ENCODE measurements around the gene NFATC2.
"Not testable (repeated sequence)": the region's sequence is repeated elsewhere in the genome, so short reads cannot be mapped to it uniquely, and the experiment has no call there.

NFATC2 gene

GRCh38 chr20:51354191-51354768 lies 188.2 kb downstream of the NFATC2 start:
- H3K9me3 ChIP-seq (ENCODE audit: low read length): no peaks in the 10 kb centered on the region
- no peaks in the 10 kb centered on the region for H3K4me1 ChIP-seq (ENCODE audit: insufficient read depth, low read length)
- H3K27me3 ChIP-seq (ENCODE audit: control insufficient read depth in 1 of 2, insufficient read depth in 2 of 2, low read length in 2 of 2): no peaks in the 10 kb centered on the region
- no peaks in the 10 kb centered on the region for H3K36me3 ChIP-seq (ENCODE audit: insufficient read depth, low read length)
- H3K4me3 ChIP-seq (ENCODE audit: low read depth in 1 of 2, low read length in 2 of 2): no peak overlapping the region
- H3K27ac ChIP-seq (ENCODE audit: low read depth, low read length): no peak overlapping the region
- no peak overlapping the region for H3K9ac ChIP-seq (ENCODE audit: low read length)

- no peak overlapping the region for H3K27ac ChIP-seq (ENCODE audit: low read depth, low read length)
- no peaks in the 10 kb centered on the region for H3K27me3 ChIP-seq (ENCODE audit: control insufficient read depth in 1 of 2, insufficient read depth in 2 of 2, low read length in 2 of 2)
- H3K4me3 ChIP-seq (ENCODE audit: low read depth in 1 of 2, low read length in 2 of 2): no peak overlapping the region
- H3K9ac ChIP-seq (ENCODE audit: low read length): no peak overlapping the region
- no peaks in the 10 kb centered on the region for H3K4me1 ChIP-seq (ENCODE audit: insufficient read depth, low read length)
- H3K9me3 ChIP-seq (ENCODE audit: low read length): no peaks in the 10 kb centered on the region
- H3K36me3 ChIP-seq (ENCODE audit: insufficient read depth, low read length): no peaks in the 10 kb centered on the region
Observed at GRCh38 chr20:51353491-51353890, 189.0 kb downstream of the NFATC2 start.

GRCh38 chr20:51352791-51353190 lies 189.7 kb downstream of the NFATC2 start:
- Histone ChIP-seq H3K27me3 (ENCODE audit: control insufficient read depth in 1 of 2, insufficient read depth in 2 of 2, low read length in 2 of 2) (no peaks in the 10 kb centered on the region), H3K36me3 (ENCODE audit: insufficient read depth, low read length) (no peaks in the 10 kb centered on the region), H3K9me3 (ENCODE audit: low read length) (no peaks in the 10 kb centered on the region), H3K4me1 (ENCODE audit: insufficient read depth, low read length) (no peaks in the 10 kb centered on the region), H3K9ac (ENCODE audit: low read length) (no peak overlapping the region), H3K4me3 (ENCODE audit: low read depth in 1 of 2, low read length in 2 of 2) (no peak overlapping the region), H3K27ac (ENCODE audit: low read depth, low read length) (no peak overlapping the region)

DNA sequence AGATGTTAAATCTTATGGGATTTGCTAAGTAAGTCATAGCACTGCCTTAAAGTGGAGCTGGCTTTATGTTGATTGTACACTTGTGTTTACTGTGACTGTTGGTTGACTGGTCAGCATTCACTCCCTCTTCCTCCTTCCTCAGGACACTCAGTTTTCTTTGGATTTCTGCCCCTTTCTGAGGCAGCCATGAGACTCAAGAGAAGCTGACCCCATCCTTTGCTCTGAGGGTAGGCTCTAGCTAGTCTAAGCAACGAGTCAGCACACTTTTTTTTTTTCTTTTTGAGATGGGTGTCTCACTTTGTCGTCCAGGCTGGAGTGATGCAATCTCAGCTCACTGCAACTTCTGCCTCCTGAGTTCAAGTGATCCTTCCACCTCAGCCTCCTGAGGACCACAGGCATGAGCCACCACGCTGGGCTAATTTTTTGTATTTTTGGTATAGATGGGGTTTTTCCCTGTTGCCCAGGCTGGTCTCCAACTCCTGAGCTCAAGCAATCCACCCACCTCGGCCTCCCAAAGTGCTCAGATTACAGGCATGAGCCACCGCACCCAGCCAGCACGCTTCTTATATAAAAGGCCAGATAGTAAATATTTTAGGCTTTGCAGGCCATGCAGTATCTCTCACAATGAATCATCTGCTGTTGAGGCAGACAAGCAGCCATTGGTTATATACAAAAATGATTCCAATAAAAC lies 191.4 kb downstream of the NFATC2 start:
- Histone ChIP-seq H3K27me3 (ENCODE audit: control insufficient read depth in 1 of 2, insufficient read depth in 2 of 2, low read length in 2 of 2) (no peaks in the 10 kb centered on the region), H3K4me3 (ENCODE audit: low read depth in 1 of 2, low read length in 2 of 2) (no peak overlapping the region), H3K4me1 (ENCODE audit: insufficient read depth, low read length) (no peaks in the 10 kb centered on the region), H3K36me3 (ENCODE audit: insufficient read depth, low read length) (no peaks in the 10 kb centered on the region), H3K9me3 (ENCODE audit: low read length) (no peaks in the 10 kb centered on the region), H3K9ac (ENCODE audit: low read length) (no peak overlapping the region), H3K27ac (ENCODE audit: low read depth, low read length) (no peak overlapping the region)

DNA sequence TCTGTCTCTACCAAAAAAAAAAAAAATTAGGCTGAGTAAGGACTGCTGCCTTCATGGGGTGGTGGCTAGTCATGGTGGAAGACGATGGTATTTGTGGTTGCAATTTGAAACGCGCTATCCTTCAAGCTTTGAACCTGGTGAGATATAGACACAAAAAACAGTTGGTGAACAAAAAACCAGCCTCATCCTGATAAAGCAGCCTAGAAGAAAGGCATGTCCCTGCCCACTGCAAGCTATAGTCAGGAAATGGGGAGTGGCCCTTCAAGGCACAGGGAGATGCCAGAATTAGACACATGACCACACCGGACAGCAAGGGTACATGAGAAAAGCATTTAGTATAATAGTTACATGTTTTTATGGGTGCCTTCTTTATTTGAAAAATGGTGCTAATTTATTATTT lies 193.6 kb downstream of the NFATC2 start:
- no peaks in the 10 kb centered on the region for H3K9me3 ChIP-seq (ENCODE audit: low read length)
- H3K27me3 ChIP-seq (ENCODE audit: control insufficient read depth in 1 of 2, insufficient read depth in 2 of 2, low read length in 2 of 2): no peaks in the 10 kb centered on the region
- no peaks in the 10 kb centered on the region for H3K36me3 ChIP-seq (ENCODE audit: insufficient read depth, low read length)
- no peak overlapping the region for H3K27ac ChIP-seq (ENCODE audit: low read depth, low read length)
- H3K4me3 ChIP-seq (ENCODE audit: low read depth in 1 of 2, low read length in 2 of 2): no peak overlapping the region
- no peaks in the 10 kb centered on the region for H3K4me1 ChIP-seq (ENCODE audit: insufficient read depth, low read length)
- no peak overlapping the region for H3K9ac ChIP-seq (ENCODE audit: low read length)

DNA sequence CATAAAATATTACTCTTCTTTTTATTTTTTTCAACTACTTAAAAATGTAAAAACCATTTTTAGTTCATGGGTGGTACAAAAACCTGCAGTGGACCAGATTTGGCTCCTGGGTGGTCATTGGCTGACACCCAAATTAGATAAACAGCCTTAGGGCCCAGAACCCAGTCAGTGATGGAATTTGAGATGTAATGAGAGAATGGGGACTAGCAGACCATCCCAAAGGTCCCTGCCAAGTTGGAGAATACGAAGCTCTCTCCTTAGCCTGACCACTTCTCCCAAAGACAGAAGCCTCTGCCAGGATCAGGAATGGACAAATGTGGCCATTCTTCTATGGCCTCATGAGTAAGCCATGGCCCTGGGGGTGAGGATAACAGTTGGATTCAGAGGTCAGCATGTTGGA lies 194.7 kb downstream of the NFATC2 start:
- no peak overlapping the region for H3K27ac ChIP-seq (ENCODE audit: low read depth, low read length)
- H3K27me3 ChIP-seq (ENCODE audit: control insufficient read depth in 1 of 2, insufficient read depth in 2 of 2, low read length in 2 of 2): no peaks in the 10 kb centered on the region
- H3K4me1 ChIP-seq (ENCODE audit: insufficient read depth, low read length): no peaks in the 10 kb centered on the region
- H3K4me3 ChIP-seq (ENCODE audit: low read depth in 1 of 2, low read length in 2 of 2): no peak overlapping the region
- no peaks in the 10 kb centered on the region for H3K36me3 ChIP-seq (ENCODE audit: insufficient read depth, low read length)
- no peak overlapping the region for H3K9ac ChIP-seq (ENCODE audit: low read length)
- no peaks in the 10 kb centered on the region for H3K9me3 ChIP-seq (ENCODE audit: low read length)

DNA sequence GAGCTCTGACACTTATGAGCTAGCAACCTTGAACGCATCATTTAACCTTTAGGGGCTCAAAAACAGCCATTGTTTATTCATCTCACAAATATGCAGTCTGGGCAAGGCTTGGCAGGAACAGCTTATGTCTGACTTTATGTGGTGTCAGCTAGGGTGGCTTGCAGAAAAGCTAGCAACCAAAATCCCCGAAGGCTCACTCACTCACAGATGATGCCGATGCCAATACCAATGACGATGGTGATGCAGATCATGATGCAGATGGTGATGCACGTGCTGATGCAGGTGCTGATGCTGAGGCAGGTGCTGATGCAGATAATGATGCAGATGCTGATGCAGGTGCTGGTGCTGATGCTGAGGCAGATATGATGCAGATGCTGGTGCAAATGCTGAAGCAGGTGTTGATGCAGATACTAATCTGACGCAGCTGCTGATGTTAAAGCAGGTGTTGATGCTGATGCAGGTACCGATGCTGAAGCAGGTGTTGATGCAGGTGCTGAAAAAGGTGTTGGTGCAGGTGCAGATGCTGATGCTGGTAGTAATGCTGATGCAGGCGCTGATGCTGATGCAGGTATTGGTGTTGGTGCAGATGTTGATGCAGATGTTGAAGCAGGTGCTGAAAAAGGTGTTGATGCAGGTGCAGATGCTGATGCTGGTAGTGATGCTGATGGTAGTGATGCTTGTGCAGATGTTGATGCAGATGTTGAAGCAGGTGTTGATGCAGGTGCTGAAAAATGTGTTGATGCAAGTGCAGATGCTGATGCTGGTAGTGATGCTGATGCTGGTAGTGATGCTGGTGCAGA lies 195.6 kb downstream of the NFATC2 start:
- no peaks in the 10 kb centered on the region for H3K36me3 ChIP-seq (ENCODE audit: insufficient read depth, low read length)
- H3K4me1 ChIP-seq (ENCODE audit: insufficient read depth, low read length): no peaks in the 10 kb centered on the region
- H3K9me3 ChIP-seq (ENCODE audit: low read length): no peaks in the 10 kb centered on the region
- H3K4me3 ChIP-seq (ENCODE audit: low read depth in 1 of 2, low read length in 2 of 2): no peak overlapping the region
- no peaks in the 10 kb centered on the region for H3K27me3 ChIP-seq (ENCODE audit: control insufficient read depth in 1 of 2, insufficient read depth in 2 of 2, low read length in 2 of 2)
- no peak overlapping the region for H3K27ac ChIP-seq (ENCODE audit: low read depth, low read length)
- no peak overlapping the region for H3K9ac ChIP-seq (ENCODE audit: low read length)

DNA sequence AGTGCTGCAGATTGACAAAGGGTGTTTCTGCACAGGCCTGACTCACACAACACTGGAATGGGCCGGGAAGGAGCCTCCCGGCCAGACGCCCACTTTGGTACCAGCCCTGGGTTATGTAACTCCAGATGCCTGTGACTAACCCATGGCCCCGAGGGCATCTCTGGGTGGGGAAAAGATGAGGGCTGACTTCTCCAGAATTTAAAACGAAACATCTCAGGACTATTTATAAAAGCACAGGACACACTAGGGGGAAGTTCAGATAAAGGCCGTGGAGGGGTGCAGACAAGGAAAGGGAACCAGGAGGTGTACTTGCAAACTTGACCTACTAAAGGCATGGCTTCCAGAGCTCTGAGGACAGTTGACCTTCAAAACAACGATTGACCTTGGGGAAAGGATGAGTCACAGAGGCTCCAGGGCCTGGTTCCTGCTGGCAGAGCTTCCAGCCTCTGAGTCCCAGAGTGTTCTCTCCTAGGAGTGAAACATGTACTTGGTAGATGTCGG lies 196.9 kb downstream of the NFATC2 start:
- Histone ChIP-seq H3K4me1 (ENCODE audit: insufficient read depth, low read length) (no peaks in the 10 kb centered on the region), H3K27ac (ENCODE audit: low read depth, low read length) (no peak overlapping the region), H3K4me3 (ENCODE audit: low read depth in 1 of 2, low read length in 2 of 2) (no peak overlapping the region), H3K36me3 (ENCODE audit: insufficient read depth, low read length) (no peaks in the 10 kb centered on the region), H3K27me3 (ENCODE audit: control insufficient read depth in 1 of 2, insufficient read depth in 2 of 2, low read length in 2 of 2) (no peaks in the 10 kb centered on the region), H3K9me3 (ENCODE audit: low read length) (no peaks in the 10 kb centered on the region), H3K9ac (ENCODE audit: low read length) (no peak overlapping the region)

GRCh38 chr20:51343802-51344201 lies 198.7 kb downstream of the NFATC2 start:
- H3K27me3 ChIP-seq (ENCODE audit: control insufficient read depth in 1 of 2, insufficient read depth in 2 of 2, low read length in 2 of 2); H3K4me1 ChIP-seq (ENCODE audit: insufficient read depth, low read length); H3K9ac ChIP-seq (ENCODE audit: low read length); H3K9me3 ChIP-seq (ENCODE audit: low read length); H3K36me3 ChIP-seq (ENCODE audit: insufficient read depth, low read length); H3K27ac ChIP-seq (ENCODE audit: low read depth, low read length); H3K4me3 ChIP-seq (ENCODE audit: low read depth in 1 of 2, low read length in 2 of 2): not testable (repeated sequence)

GRCh38 chr20:51342510-51343236 lies 199.8 kb downstream of the NFATC2 start:
- Histone ChIP-seq H3K27me3 (ENCODE audit: control insufficient read depth in 1 of 2, insufficient read depth in 2 of 2, low read length in 2 of 2) (no peaks in the 10 kb centered on the region), H3K27ac (ENCODE audit: low read depth, low read length) (no peak overlapping the region), H3K9ac (ENCODE audit: low read length) (no peak overlapping the region), H3K9me3 (ENCODE audit: low read length) (no peaks in the 10 kb centered on the region), H3K36me3 (ENCODE audit: insufficient read depth, low read length) (no peaks in the 10 kb centered on the region), H3K4me1 (ENCODE audit: insufficient read depth, low read length) (no peaks in the 10 kb centered on the region), H3K4me3 (ENCODE audit: low read depth in 1 of 2, low read length in 2 of 2) (no peak overlapping the region)

DNA sequence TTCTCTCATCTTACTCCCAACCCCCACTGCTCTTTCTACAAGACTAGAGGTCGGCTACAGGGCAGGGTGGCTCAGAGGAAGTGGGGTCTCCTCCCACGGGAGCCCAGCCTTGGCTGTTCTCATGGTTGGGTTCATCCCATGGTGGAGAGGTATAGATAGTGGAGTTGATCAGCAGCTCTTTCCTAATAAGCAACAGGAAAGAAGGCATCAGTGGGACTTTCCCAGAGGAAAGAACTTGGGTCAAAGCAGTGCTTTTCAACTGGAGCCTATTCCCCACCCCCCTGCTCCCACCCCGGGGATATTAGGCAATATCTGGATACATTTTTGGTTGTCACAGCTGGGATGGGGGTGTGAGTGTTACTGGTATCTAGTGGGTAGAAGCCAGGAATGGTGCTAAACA lies 200.9 kb downstream of the NFATC2 start:
- no peak overlapping the region for H3K9ac ChIP-seq (ENCODE audit: low read length)

More for the DNA sequence above, 200.9 kb downstream of the NFATC2 start:
- no peaks in the 10 kb centered on the region for H3K9me3 ChIP-seq (ENCODE audit: low read length)
- H3K4me1 ChIP-seq (ENCODE audit: insufficient read depth, low read length): no peaks in the 10 kb centered on the region
- H3K27me3 ChIP-seq (ENCODE audit: control insufficient read depth in 1 of 2, insufficient read depth in 2 of 2, low read length in 2 of 2): no peaks in the 10 kb centered on the region
- no peak overlapping the region for H3K27ac ChIP-seq (ENCODE audit: low read depth, low read length)
- no peaks in the 10 kb centered on the region for H3K36me3 ChIP-seq (ENCODE audit: insufficient read depth, low read length)
- no peak overlapping the region for H3K4me3 ChIP-seq (ENCODE audit: low read depth in 1 of 2, low read length in 2 of 2)

Data from muscle layer of colon (tissue), 2 donors.